Smooth muscle cell (in vitro differentiated cells): Measurements from ENCODE around the gene DNAJC22. TPM values are rescaled to one million over a fixed set of nuclear protein-coding genes. Genes with fewer than 3 reads are reported as not detected.
"Not testable (repeated sequence)": the region's sequence is repeated elsewhere in the genome, so short reads cannot be mapped to it uniquely, and the experiment has no call there.

ENCODE experiments used
- DNase-seq: peaks from one replicate; lab custom pipeline; 2025; ENCODE audit not compliant: unreplicated experiment; lab: John Stamatoyannopoulos, UW
- H2AFZ ChIP-seq: fragments of 200-600 bp; sonication (generic); 2 replicates; pipeline ENCODE4 v1.6.0; 2016; ENCODE audit warnings: antibody characterized with exemption, low read depth, mild to moderate bottlenecking
- H3F3A ChIP-seq: fragments of 200-600 bp; sonication (generic); 2 replicates; pipeline ENCODE4 v1.6.0; 2017; ENCODE audit warnings: antibody characterized with exemption, low read depth
- H3K27ac ChIP-seq: fragments of 200-600 bp; sonication (generic); 2 replicates; pipeline ENCODE4 v1.5.1; 2016; ENCODE audit warnings: low read depth, mild to moderate bottlenecking
- H3K27me3 ChIP-seq: fragments of 200-600 bp; sonication (generic); 2 replicates; pipeline ENCODE4 v1.6.1; 2016; ENCODE audit warnings: low read depth, mild to moderate bottlenecking
- H3K36me3 ChIP-seq: fragments of 200-600 bp; sonication (generic); 2 replicates; pipeline ENCODE4 v1.5.1; 2016; ENCODE audit warnings: low read depth
- H3K4me1 ChIP-seq: fragments of 200-600 bp; sonication (generic); 2 replicates; pipeline ENCODE4 v1.5.1; 2016; ENCODE audit warnings: low read depth
- H3K4me2 ChIP-seq: fragments of 200-600 bp; sonication (generic); 2 replicates; pipeline ENCODE4 v1.6.0; 2016; ENCODE audit warnings: mild to moderate bottlenecking
- H3K4me3 ChIP-seq: fragments of 200-600 bp; sonication (generic); 2 replicates; pipeline ENCODE4 v1.5.1; 2016; ENCODE audit warnings: mild to moderate bottlenecking
- H3K79me2 ChIP-seq: fragments of 200-600 bp; sonication (generic); 2 replicates; pipeline ENCODE4 v1.6.0; 2016; ENCODE audit warnings: low read depth, mild to moderate bottlenecking
- H3K9ac ChIP-seq: fragments of 200-600 bp; sonication (generic); 2 replicates; pipeline ENCODE4 v1.6.0; 2016; ENCODE audit warnings: low read depth
- H3K9me3 ChIP-seq: fragments of 200-600 bp; sonication (generic); replicated peaks from 2 replicates; pipeline ENCODE4 v1.5.1; 2016; ENCODE audit warnings: low read depth
- H4K20me1 ChIP-seq: fragments of 200-600 bp; sonication (generic); 2 replicates; pipeline ENCODE4 v1.6.0; 2016; ENCODE audit warnings: low read depth
- WGBS: methylation state at CpG from one replicate; pipeline ENCODE4 v1.1.7; 2016; ENCODE audit warnings: low lambda C conversion rate; 5-methylcytosine and 5-hydroxymethylcytosine counted together
- polyA plus RNA-seq: library from polyadenylated mRNA; unstranded; fragments of >200 nt; fragmentation: Nextera tagmentation; extraction: Ambion mirVana; gene quantifications from 2 replicates; pipeline ENCODE4 v1.2.1, GENCODE V29; 2016
- total RNA-seq: library from RNA; depleted of rRNA; stranded (reverse); fragments of >200 nt; gene quantifications from 2 replicates; pipeline ENCODE4 v1.2.3, GENCODE V29; 2014
- TF ChIP-seq, protein P1 (sequence below): fragments of 200-600 bp; sonication (generic); IDR thresholded peaks from 2 replicates; pipeline ENCODE4 v1.5.1; 2017; ENCODE audit warnings: borderline replicate concordance, mild to moderate bottlenecking, antibody characterized with exemption; ENCODE audit not compliant: insufficient read depth, poor library complexity, severe bottlenecking

Gene DNAJC22
- total and polyA plus RNA-seq, 2 experiments from 2014 or later: 0.09 to 2.4 TPM

DNA sequence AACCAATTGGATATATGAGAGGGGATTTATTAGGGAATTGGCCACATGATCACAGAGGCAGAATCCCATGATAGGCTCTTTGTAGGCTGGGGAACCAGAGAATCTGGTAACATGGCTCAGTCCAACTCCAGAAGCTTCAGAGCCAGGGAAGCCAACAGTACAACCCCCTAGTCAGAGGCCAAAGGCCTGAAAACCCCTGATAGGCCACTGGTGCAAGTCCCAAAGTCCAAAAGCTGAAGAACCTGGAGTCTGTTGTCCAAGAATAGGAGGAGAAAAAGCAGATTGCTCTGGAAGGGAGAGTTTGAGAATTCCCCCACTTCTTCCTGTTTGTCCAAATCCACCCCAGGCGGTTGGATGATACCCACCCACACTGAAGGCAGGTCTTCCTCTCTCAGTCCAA, 31.9 kb upstream of the DNAJC22 start:
- Histone ChIP-seq H2AFZ (no peak overlapping the region), H3K9me3 (no peaks in the 10 kb centered on the region), H3K27me3 (peaks cover 3% of the 10 kb centered on the region), H3K27ac (no peak overlapping the region), H3K4me3 (no peak overlapping the region), H3K4me2 (no peak overlapping the region), H3K9ac (no peak overlapping the region), H3F3A (no peaks in the 10 kb centered on the region), H3K79me2 (no peaks in the 10 kb centered on the region), H3K4me1 (no peaks in the 10 kb centered on the region), H4K20me1 (no peaks in the 10 kb centered on the region), H3K36me3 (no peaks in the 10 kb centered on the region)
- TF ChIP-seq, protein P1, sequence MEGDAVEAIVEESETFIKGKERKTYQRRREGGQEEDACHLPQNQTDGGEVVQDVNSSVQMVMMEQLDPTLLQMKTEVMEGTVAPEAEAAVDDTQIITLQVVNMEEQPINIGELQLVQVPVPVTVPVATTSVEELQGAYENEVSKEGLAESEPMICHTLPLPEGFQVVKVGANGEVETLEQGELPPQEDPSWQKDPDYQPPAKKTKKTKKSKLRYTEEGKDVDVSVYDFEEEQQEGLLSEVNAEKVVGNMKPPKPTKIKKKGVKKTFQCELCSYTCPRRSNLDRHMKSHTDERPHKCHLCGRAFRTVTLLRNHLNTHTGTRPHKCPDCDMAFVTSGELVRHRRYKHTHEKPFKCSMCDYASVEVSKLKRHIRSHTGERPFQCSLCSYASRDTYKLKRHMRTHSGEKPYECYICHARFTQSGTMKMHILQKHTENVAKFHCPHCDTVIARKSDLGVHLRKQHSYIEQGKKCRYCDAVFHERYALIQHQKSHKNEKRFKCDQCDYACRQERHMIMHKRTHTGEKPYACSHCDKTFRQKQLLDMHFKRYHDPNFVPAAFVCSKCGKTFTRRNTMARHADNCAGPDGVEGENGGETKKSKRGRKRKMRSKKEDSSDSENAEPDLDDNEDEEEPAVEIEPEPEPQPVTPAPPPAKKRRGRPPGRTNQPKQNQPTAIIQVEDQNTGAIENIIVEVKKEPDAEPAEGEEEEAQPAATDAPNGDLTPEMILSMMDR: no peak
- DNase-seq: no peak
- 81% methylated on average over 1 of the region's 1 CpG for WGBS

DNA sequence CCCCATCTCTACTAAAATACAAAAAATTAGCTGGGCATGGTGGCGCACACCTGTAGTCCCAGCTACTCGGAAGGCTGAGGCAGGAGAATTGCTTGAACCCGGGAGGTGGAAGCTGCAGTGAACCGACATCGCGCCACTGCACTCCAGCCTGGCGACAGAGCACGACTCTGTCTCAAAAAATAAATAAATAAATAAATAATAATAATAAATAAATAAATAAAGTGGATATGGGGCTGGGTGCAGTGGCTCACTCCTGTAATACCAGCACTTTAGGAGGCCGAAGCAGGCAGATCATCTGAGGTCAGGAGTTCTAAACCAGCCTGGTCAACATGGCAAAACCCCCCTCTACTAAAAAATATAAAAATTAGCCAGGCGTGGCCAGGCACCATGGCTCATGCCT, 29.6 kb upstream of the DNAJC22 start:
- not testable (repeated sequence) for H3K9me3 ChIP-seq, H3K9ac ChIP-seq, H3K27ac ChIP-seq, H3K36me3 ChIP-seq, DNase-seq, H3K27me3 ChIP-seq, H3K4me2 ChIP-seq, H3K4me1 ChIP-seq, H3K4me3 ChIP-seq, H3K79me2 ChIP-seq, H3F3A ChIP-seq, H4K20me1 ChIP-seq, H2AFZ ChIP-seq
- WGBS: 91% methylated on average over 10 of the region's 10 CpGs

DNA sequence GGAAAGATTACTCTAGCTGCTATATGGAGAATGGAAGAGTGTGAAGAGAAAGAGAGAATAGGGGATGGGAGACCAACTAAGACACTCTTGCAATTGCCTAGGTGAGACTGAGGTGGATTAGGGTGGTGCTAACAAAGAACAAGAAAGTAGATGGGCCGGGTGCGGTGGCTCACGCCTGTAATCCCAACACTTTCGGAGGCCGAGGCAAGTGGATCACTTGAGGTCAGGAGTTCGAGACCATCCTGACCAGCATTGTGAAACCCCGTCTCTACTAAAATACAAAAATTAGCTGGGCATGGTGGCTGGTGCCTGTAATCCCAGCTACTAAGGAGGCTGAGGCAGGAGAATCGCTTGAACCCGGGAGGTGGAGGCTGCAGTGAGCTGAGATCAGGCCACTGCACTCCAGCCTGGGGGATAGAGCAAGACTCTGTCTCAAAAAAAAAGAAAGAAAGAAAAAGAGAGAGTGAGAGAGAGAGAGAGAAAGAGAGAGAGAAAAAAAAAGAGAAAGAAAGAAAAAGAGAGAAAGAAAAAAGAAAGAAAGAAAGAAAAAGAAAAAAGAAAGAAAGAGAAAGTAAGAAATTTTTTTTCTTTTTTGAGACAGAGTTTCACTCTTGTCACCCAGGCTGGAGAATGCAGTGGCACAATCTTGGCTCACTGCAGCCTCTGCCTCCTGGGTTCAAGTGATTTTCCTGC, 26.1 kb upstream of the DNAJC22 start:
- H3K9me3 ChIP-seq, H3K36me3 ChIP-seq, H2AFZ ChIP-seq, H4K20me1 ChIP-seq, DNase-seq, H3K79me2 ChIP-seq, H3K27ac ChIP-seq, H3F3A ChIP-seq, H3K4me2 ChIP-seq, H3K4me1 ChIP-seq, H3K27me3 ChIP-seq, H3K9ac ChIP-seq, H3K4me3 ChIP-seq: not testable (repeated sequence)
- 97% methylated on average over 9 of the region's 9 CpGs for WGBS

DNA sequence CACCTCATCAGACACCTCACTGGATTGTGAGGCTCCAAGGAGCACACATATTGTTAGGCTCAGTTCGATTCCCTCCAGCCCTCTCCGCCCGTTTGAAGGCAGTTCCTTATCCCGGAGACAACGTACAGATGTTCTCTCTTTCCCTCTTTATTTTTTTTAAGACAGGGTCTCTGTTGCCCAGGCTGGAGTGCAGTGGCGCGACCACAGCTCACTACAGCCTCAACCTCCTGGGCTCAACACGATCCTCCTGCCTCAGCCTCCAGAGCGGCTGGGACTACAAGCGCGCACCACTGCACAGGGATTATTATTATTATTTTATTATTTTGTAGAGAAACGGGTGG, 24.4 kb upstream of the DNAJC22 start:
- no peak for DNase-seq
- Histone ChIP-seq H3K9ac (peak overlapping the region; percentile 67), H3K27me3 (no peaks in the 10 kb centered on the region), H3K79me2 (peaks cover 4% of the 10 kb centered on the region), H3K4me2 (peak overlapping the region; percentile 89), H3K36me3 (no peaks in the 10 kb centered on the region), H3K4me1 (peaks cover 7% of the 10 kb centered on the region), H4K20me1 (no peaks in the 10 kb centered on the region), H3F3A (no peaks in the 10 kb centered on the region), H2AFZ (peak overlapping the region; percentile 75), H3K4me3 (peak overlapping the region; percentile 66), H3K9me3 (no peaks in the 10 kb centered on the region), H3K27ac (no peak overlapping the region)
- TF ChIP-seq, protein P1: no peak
- 38% methylated on average over 12 of the region's 12 CpGs for WGBS
